ENCODE measurements around the gene RBMS2.

GRCh38 chr12:56479625-56480024 is 42.0 kb upstream of the RBMS2 start:
- TF ChIP-seq RNF2 (IDR thresholded peaks at IDR 0.05; ENCODE audit: borderline replicate concordance, low read depth) = no peak
- TF ChIP-seq JUNB (IDR thresholded peaks at IDR 0.05) = no peak
- no peak for TF ChIP-seq POLR2A (IDR thresholded peaks at IDR 0.05; ENCODE audit: low read length)

Data from A549 (cell line).